PC-3 (cell line): Measurements from ENCODE around the gene NAA60.

ENCODE experiments used
- EZH2 ChIP-seq: fragments of 300-600 bp; sonication (generic); IDR thresholded peaks from one replicate; pipeline ENCODE4 v1.6.1; 2017; ENCODE audit warnings: antibody characterized with exemption, mild to moderate bottlenecking, low read length; ENCODE audit not compliant: unreplicated experiment
- EZH2phosphoT487 ChIP-seq: fragments of 300-600 bp; sonication (generic); IDR thresholded peaks from 2 replicates; pipeline ENCODE4 v1.6.1; 2018; ENCODE audit warnings: mild to moderate bottlenecking, antibody characterized with exemption, low read length, borderline replicate concordance
- TF ChIP-seq, protein P1 (sequence below): fragments of 300-600 bp; sonication (generic); conservative IDR thresholded peaks from 2 replicates; pipeline ENCODE4 v1.5.1; 2017; ENCODE audit warnings: antibody characterized with exemption, low read depth, mild to moderate bottlenecking, low read length

GRCh38 chr16:3488801-3489200 lies 45.3 kb downstream of the NAA60 start:
- TF ChIP-seq, protein P1, sequence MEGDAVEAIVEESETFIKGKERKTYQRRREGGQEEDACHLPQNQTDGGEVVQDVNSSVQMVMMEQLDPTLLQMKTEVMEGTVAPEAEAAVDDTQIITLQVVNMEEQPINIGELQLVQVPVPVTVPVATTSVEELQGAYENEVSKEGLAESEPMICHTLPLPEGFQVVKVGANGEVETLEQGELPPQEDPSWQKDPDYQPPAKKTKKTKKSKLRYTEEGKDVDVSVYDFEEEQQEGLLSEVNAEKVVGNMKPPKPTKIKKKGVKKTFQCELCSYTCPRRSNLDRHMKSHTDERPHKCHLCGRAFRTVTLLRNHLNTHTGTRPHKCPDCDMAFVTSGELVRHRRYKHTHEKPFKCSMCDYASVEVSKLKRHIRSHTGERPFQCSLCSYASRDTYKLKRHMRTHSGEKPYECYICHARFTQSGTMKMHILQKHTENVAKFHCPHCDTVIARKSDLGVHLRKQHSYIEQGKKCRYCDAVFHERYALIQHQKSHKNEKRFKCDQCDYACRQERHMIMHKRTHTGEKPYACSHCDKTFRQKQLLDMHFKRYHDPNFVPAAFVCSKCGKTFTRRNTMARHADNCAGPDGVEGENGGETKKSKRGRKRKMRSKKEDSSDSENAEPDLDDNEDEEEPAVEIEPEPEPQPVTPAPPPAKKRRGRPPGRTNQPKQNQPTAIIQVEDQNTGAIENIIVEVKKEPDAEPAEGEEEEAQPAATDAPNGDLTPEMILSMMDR: no peak
- TF ChIP-seq EZH2 (no peak), EZH2phosphoT487 (no peak)
